HEK293 (cell line): ENCODE measurements around the gene CDYL2.

ENCODE experiments used
- CTCF ChIA-PET: fragments of 350-600 bp; formaldehyde crosslinking; extraction: SDS; loops from one replicate; lab custom pipeline; 2021; ENCODE audit warnings: antibody characterized with exemption; lab: Yijun Ruan, JAX
- POLR2A ChIA-PET: fragments of 300-600 bp; formaldehyde crosslinking; extraction: SDS; loops from one replicate; lab custom pipeline; 2020; ENCODE audit warnings: antibody characterized with exemption, inconsistent platforms; lab: Yijun Ruan, JAX
- H3K27ac ChIP-seq: fragments of 200-500 bp; sonication (Bioruptor generic); 2 replicates; pipeline ENCODE4 v1.5.1; 2014; ENCODE audit warnings: low read depth, low read length, control low read depth, inconsistent platforms; ENCODE audit errors: extremely low read depth
- H3K36me3 ChIP-seq, 2 experiments: fragments of 200-500 bp in 1 of 2; sonication (Bioruptor generic) in 1 of 2; 1 replicate in 1 of 2; 2 replicates in 1 of 2; pipeline ENCODE4 v1.5.1; 2014 to 2017; ENCODE audit warnings: inconsistent platforms in 2 of 2, low read length in 2 of 2; ENCODE audit not compliant: control insufficient read depth in 2 of 2, insufficient read depth in 1 of 2
- H3K4me1 ChIP-seq: fragments of 200-500 bp; sonication (Bioruptor generic); 2 replicates; pipeline ENCODE4 v1.5.1; 2014; ENCODE audit warnings: mild to moderate bottlenecking, low read length, inconsistent platforms; ENCODE audit not compliant: control insufficient read depth, insufficient read depth
- H3K4me3 ChIP-seq: 2 replicates; pipeline ENCODE4 v1.5.1; 2011; ENCODE audit warnings: low read depth, mild to moderate bottlenecking, control low read depth, low read length, moderate library complexity
- H3K9me3 ChIP-seq: fragments of 200-500 bp; sonication (Bioruptor generic); 2 replicates; pipeline ENCODE4 v1.5.1; 2014; ENCODE audit warnings: low read depth, low read length, inconsistent platforms; ENCODE audit not compliant: control insufficient read depth, insufficient read depth
- ZNF133 ChIP-seq: fragments of 450-650 bp; formaldehyde crosslinking; IDR thresholded peaks from 2 replicates; pipeline ENCODE4 v1.5.1; 2016; ENCODE audit warnings: missing biosample characterization, missing genetic modification characterization
- ZNF23 ChIP-seq: fragments of 450-650 bp; formaldehyde crosslinking; IDR thresholded peaks from 2 replicates; pipeline ENCODE4 v1.5.1; 2016; ENCODE audit warnings: missing biosample characterization, missing genetic modification characterization, borderline replicate concordance
- ZNF394 ChIP-seq: fragments of 450-650 bp; formaldehyde crosslinking; IDR thresholded peaks from 2 replicates; pipeline ENCODE4 v1.5.1; 2016; ENCODE audit warnings: missing biosample characterization, missing genetic modification characterization, mild to moderate bottlenecking, moderate library complexity, borderline replicate concordance
- ZNF501 ChIP-seq: fragments of 450-650 bp; formaldehyde crosslinking; IDR thresholded peaks from 2 replicates; pipeline ENCODE4 v1.5.1; 2016; ENCODE audit warnings: missing biosample characterization, missing genetic modification characterization
- ZNF629 ChIP-seq: fragments of 450-650 bp; formaldehyde crosslinking; IDR thresholded peaks from 2 replicates; pipeline ENCODE4 v1.5.1; 2017; ENCODE audit warnings: missing biosample characterization, missing genetic modification characterization
- ZNF776 ChIP-seq: fragments of 450-650 bp; formaldehyde crosslinking; IDR thresholded peaks from 2 replicates; pipeline ENCODE4 v1.5.0; 2017; ENCODE audit warnings: missing biosample characterization, missing genetic modification characterization, borderline replicate concordance
- ZNF777 ChIP-seq: fragments of 450-650 bp; formaldehyde crosslinking; IDR thresholded peaks from 2 replicates; pipeline ENCODE4 v1.5.1; 2017; ENCODE audit warnings: missing biosample characterization, missing genetic modification characterization, borderline replicate concordance
- ZNF785 ChIP-seq: fragments of 450-650 bp; formaldehyde crosslinking; IDR thresholded peaks from 2 replicates; pipeline ENCODE4 v1.5.1; 2016; ENCODE audit warnings: missing biosample characterization, missing genetic modification characterization
- ZSCAN23 ChIP-seq: fragments of 450-650 bp; formaldehyde crosslinking; IDR thresholded peaks from 2 replicates; pipeline ENCODE4 v1.5.1; 2016; ENCODE audit warnings: missing biosample characterization, missing genetic modification characterization
- ZXDB ChIP-seq: fragments of 450-650 bp; formaldehyde crosslinking; IDR thresholded peaks from 2 replicates; pipeline ENCODE4 v1.5.1; 2016; ENCODE audit warnings: missing biosample characterization, missing genetic modification characterization
- TF ChIP-seq, protein P1 (sequence below): fragments of 450-650 bp; formaldehyde crosslinking; IDR thresholded peaks from 2 replicates; pipeline ENCODE4 v1.5.1; 2016; ENCODE audit warnings: missing biosample characterization, missing genetic modification characterization, low read depth
- TF ChIP-seq, protein P2 (sequence below): fragments of 450-650 bp; formaldehyde crosslinking; IDR thresholded peaks from 2 replicates; pipeline ENCODE4 v1.5.1; 2016; ENCODE audit warnings: missing biosample characterization, missing genetic modification characterization, borderline replicate concordance
- TF ChIP-seq, protein P3 (sequence below): fragments of 450-650 bp; formaldehyde crosslinking; IDR thresholded peaks from 2 replicates; pipeline ENCODE4 v1.5.1; 2016; ENCODE audit warnings: missing biosample characterization, missing genetic modification characterization
- TF ChIP-seq, protein P4 (sequence below): fragments of 450-650 bp; formaldehyde crosslinking; IDR thresholded peaks from 2 replicates; pipeline ENCODE4 v1.5.1; 2016; ENCODE audit warnings: missing biosample characterization, missing genetic modification characterization

The CDYL2 gene

DNA sequence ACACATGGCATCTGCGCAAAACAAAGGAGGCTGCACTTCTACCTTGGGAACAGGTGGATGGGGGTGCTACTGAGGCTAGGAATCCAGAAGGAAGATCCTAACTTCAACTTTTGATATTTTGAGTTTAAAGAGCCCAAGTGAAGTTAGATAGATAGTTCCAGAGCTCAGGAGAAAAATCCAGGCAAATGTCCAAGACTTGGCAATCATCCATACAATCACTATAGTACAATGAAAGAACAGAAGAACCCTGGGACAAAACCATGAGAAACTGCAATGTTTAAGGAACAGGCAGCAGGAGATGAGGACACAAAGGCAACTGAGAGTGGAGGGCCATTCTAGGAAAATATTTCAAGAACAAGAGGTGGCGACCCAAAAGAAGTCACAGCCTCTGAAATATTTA is 12.4 kb downstream of the CDYL2 start:
- no peak overlapping the region for H3K27ac ChIP-seq
- POLR2A ChIA-PET = no interaction called here
- no peak for TF ChIP-seq ZNF133 (tag by site-specific recombination)
- no peak for TF ChIP-seq ZNF776 (tag by site-specific recombination)
- no peak for TF ChIP-seq ZNF23 (tag by site-specific recombination)
- TF ChIP-seq, protein P1, sequence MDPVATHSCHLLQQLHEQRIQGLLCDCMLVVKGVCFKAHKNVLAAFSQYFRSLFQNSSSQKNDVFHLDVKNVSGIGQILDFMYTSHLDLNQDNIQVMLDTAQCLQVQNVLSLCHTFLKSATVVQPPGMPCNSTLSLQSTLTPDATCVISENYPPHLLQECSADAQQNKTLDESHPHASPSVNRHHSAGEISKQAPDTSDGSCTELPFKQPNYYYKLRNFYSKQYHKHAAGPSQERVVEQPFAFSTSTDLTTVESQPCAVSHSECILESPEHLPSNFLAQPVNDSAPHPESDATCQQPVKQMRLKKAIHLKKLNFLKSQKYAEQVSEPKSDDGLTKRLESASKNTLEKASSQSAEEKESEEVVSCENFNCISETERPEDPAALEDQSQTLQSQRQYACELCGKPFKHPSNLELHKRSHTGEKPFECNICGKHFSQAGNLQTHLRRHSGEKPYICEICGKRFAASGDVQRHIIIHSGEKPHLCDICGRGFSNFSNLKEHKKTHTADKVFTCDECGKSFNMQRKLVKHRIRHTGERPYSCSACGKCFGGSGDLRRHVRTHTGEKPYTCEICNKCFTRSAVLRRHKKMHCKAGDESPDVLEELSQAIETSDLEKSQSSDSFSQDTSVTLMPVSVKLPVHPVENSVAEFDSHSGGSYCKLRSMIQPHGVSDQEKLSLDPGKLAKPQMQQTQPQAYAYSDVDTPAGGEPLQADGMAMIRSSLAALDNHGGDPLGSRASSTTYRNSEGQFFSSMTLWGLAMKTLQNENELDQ = no peak
- no peak for TF ChIP-seq ZNF777 (tag by site-specific recombination)
- TF ChIP-seq ZSCAN23 (tag by site-specific recombination) = no peak
- no peak for TF ChIP-seq ZNF629 (tag by site-specific recombination)
- no peak for TF ChIP-seq ZNF501
- TF ChIP-seq, protein P2, sequence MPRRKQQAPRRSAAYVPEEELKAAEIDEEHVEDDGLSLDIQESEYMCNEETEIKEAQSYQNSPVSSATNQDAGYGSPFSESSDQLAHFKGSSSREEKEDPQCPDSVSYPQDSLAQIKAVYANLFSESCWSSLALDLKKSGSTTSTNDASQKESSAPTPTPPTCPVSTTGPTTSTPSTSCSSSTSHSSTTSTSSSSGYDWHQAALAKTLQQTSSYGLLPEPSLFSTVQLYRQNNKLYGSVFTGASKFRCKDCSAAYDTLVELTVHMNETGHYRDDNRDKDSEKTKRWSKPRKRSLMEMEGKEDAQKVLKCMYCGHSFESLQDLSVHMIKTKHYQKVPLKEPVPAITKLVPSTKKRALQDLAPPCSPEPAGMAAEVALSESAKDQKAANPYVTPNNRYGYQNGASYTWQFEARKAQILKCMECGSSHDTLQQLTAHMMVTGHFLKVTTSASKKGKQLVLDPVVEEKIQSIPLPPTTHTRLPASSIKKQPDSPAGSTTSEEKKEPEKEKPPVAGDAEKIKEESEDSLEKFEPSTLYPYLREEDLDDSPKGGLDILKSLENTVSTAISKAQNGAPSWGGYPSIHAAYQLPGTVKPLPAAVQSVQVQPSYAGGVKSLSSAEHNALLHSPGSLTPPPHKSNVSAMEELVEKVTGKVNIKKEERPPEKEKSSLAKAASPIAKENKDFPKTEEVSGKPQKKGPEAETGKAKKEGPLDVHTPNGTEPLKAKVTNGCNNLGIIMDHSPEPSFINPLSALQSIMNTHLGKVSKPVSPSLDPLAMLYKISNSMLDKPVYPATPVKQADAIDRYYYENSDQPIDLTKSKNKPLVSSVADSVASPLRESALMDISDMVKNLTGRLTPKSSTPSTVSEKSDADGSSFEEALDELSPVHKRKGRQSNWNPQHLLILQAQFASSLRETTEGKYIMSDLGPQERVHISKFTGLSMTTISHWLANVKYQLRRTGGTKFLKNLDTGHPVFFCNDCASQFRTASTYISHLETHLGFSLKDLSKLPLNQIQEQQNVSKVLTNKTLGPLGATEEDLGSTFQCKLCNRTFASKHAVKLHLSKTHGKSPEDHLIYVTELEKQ (tag by site-specific recombination) = no peak
- TF ChIP-seq ZNF394 (tag by site-specific recombination) = no peak
- TF ChIP-seq ZNF785 = no peak
- TF ChIP-seq, protein P3, sequence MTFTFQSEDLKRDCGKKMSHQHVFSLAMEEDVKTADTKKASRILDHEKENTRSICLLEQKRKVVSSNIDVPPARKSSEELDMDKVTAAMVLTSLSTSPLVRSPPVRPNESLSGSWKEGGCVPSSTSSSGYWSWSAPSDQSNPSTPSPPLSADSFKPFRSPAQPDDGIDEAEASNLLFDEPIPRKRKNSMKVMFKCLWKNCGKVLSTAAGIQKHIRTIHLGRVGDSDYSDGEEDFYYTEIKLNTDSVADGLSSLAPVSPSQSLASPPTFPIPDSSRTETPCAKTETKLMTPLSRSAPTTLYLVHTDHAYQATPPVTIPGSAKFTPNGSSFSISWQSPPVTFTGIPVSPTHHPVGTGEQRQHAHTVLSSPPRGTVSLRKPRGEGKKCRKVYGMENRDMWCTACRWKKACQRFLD (tag by site-specific recombination) = no peak
- H3K9me3 ChIP-seq = no peaks in the 10 kb centered on the region; the same call in 1 of the 2 replicates
- no peaks in the 10 kb centered on the region for H3K36me3 ChIP-seq
- H3K4me1 ChIP-seq = peaks cover 3% of the 10 kb centered on the region
- CTCF ChIA-PET = interaction anchor here (1.0 kb wide), 1 partner anchor 33 kb away, joined by 3 read pairs; no protein-coding TSS in a partner anchor
- no peak overlapping the region for H3K4me3 ChIP-seq

DNA sequence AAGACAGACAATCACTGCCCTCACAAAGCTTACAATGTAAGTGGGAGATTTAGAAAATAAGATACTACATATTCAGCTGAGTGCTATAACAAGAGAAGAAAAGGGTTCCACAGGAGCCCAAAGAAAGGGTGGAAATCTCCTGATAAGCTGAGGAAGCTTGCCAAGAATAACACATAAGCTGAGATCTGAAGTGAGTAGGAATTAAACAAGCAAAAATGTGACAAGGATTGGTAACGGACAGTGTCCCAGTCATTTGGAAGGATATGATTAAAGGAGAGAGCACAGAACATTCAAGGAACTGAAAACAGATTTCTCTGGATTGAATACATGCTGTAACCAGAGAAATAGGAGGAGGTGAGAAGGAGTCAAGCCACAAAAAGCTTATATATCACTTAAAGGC is 13.0 kb downstream of the CDYL2 start:
- H3K4me1 ChIP-seq = peaks cover 3% of the 10 kb centered on the region
- no peak overlapping the region for H3K27ac ChIP-seq
- 0 out of 2 replicates have a peak, but pooled peaks have one; percentile 21 for TF ChIP-seq ZXDB (tag by site-specific recombination)
- TF ChIP-seq, protein P4, sequence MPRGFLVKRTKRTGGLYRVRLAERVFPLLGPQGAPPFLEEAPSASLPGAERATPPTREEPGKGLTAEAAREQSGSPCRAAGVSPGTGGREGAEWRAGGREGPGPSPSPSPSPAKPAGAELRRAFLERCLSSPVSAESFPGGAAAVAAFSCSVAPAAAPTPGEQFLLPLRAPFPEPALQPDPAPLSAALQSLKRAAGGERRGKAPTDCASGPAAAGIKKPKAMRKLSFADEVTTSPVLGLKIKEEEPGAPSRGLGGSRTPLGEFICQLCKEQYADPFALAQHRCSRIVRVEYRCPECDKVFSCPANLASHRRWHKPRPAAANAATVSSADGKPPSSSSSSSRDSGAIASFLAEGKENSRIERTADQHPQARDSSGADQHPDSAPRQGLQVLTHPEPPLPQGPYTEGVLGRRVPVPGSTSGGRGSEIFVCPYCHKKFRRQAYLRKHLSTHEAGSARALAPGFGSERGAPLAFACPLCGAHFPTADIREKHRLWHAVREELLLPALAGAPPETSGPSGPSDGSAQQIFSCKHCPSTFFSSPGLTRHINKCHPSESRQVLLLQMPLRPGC (tag by site-specific recombination) = no peak
- H3K9me3 ChIP-seq = no peaks in the 10 kb centered on the region; the same call in 1 of the 2 replicates
- no peaks in the 10 kb centered on the region for H3K36me3 ChIP-seq
- POLR2A ChIA-PET = no interaction called here
- CTCF ChIA-PET = interaction anchor here (1.0 kb wide), 1 partner anchor 34 kb away, joined by 3 read pairs; no protein-coding TSS in a partner anchor
- H3K4me3 ChIP-seq = no peak overlapping the region
